Measurements from ENCODE around the gene FANCC.

The FANCC gene

GRCh38 chr9:95317119-95317892, at the start of gene FANCC:
Gene FANCC, minus strand, starts transcription at chr9:95317709. Its CDS starts 68,418 bp downstream, at chr9:95249291.
- peak; percentile 83 to 86 for DNase-seq (ENCODE audit: low read depth in 2 of 2)

GRCh38 chr9:95366731-95367325, 49.3 kb upstream of the FANCC start:
- no peak for DNase-seq (ENCODE audit: low read depth in 2 of 2)

GRCh38 chr9:95365766-95366165, 48.3 kb upstream of the FANCC start:
- DNase-seq (ENCODE audit: low read depth in 2 of 2): no peak

- no peak for DNase-seq (ENCODE audit: low read depth in 2 of 2)
These were observed 45.7 kb upstream of the FANCC start for GRCh38 chr9:95363051-95363841.

GRCh38 chr9:95360866-95361265, 43.4 kb upstream of the FANCC start:
- no peak for DNase-seq (ENCODE audit: low read depth in 2 of 2)

GRCh38 chr9:95357316-95357715, 39.8 kb upstream of the FANCC start:
- no peak for DNase-seq (ENCODE audit: low read depth in 2 of 2)

- DNase-seq (ENCODE audit: low read depth in 2 of 2): no peak
These were observed 38.0 kb upstream of the FANCC start for GRCh38 chr9:95355500-95355899.

GRCh38 chr9:95351051-95351450, 33.5 kb upstream of the FANCC start:
- DNase-seq (ENCODE audit: low read depth in 2 of 2): no peak

GRCh38 chr9:95350266-95350665, 32.8 kb upstream of the FANCC start:
- no peak for DNase-seq (ENCODE audit: low read depth in 2 of 2)

- DNase-seq (ENCODE audit: low read depth in 2 of 2): no peak
These were observed 31.9 kb upstream of the FANCC start for GRCh38 chr9:95349091-95350038.

GRCh38 chr9:95346021-95346420, 28.5 kb upstream of the FANCC start:
- DNase-seq (ENCODE audit: low read depth in 2 of 2): no peak

GRCh38 chr9:95344735-95345325, 27.3 kb upstream of the FANCC start:
- DNase-seq (ENCODE audit: low read depth in 2 of 2): no peak

GRCh38 chr9:95343725-95344287, 26.3 kb upstream of the FANCC start:
- DNase-seq (ENCODE audit: low read depth in 2 of 2): no peak

GRCh38 chr9:95342571-95342970, 25.1 kb upstream of the FANCC start:
- no peak for DNase-seq (ENCODE audit: low read depth in 2 of 2)

GRCh38 chr9:95341293-95341962, 23.9 kb upstream of the FANCC start:
- no peak for DNase-seq (ENCODE audit: low read depth in 2 of 2)

GRCh38 chr9:95338243-95338642, 20.7 kb upstream of the FANCC start:
- no peak for DNase-seq (ENCODE audit: low read depth in 2 of 2)

- no peak for DNase-seq (ENCODE audit: low read depth in 2 of 2)
These were observed 18.8 kb upstream of the FANCC start for GRCh38 chr9:95336281-95336680.

- no peak for DNase-seq (ENCODE audit: low read depth in 2 of 2)
These were observed 15.9 kb upstream of the FANCC start for GRCh38 chr9:95333426-95333825.

GRCh38 chr9:95332860-95333259, 15.4 kb upstream of the FANCC start:
- no peak for DNase-seq (ENCODE audit: low read depth in 2 of 2)

- no peak for DNase-seq (ENCODE audit: low read depth in 2 of 2)
These were observed 13.4 kb upstream of the FANCC start for GRCh38 chr9:95330720-95331404.
